ENCODE data around the gene LMX1B.

GRCh38 chr9:126625329-126626126, 11.8 kb downstream of the LMX1B start:
- TF ChIP-seq POLR2AphosphoS5 (IDR thresholded peaks at IDR 0.05; ENCODE audit: low read depth, low read length) = no peak
- TF ChIP-seq TAF1 (IDR thresholded peaks at IDR 0.05; ENCODE audit: borderline replicate concordance, insufficient read depth, low read length) = no peak
- TF ChIP-seq SIN3A (IDR thresholded peaks at IDR 0.05; ENCODE audit: borderline replicate concordance, insufficient read depth, low read length) = no peak

Measured in PFSK-1 (cell line).